Erythroblast (primary cell): ENCODE data around the gene DNAJB6.

Source experiments
- GATA1 ChIP-seq: IDR thresholded peaks from 2 replicates; pipeline ENCODE4 v1.6.1; 2011; ENCODE audit warnings: low read depth, mild to moderate bottlenecking, control low read depth, low read length, moderate library complexity
- POLR2A ChIP-seq: IDR thresholded peaks from 2 replicates; pipeline ENCODE4 v1.6.1; 2011; ENCODE audit warnings: mild to moderate bottlenecking, low read length

- TF ChIP-seq POLR2A = no peak
- no peak for TF ChIP-seq GATA1
Measured at GRCh38 chr7:157297185-157297584, 39.6 kb upstream of the DNAJB6 start.
